GM21737 (cell line): Measurements from ENCODE around the gene EIF5B.
"Not testable (repeated sequence)": the region's sequence is repeated elsewhere in the genome, so short reads cannot be mapped to it uniquely, and the experiment has no call there.

Source experiments
- ATAC-seq: cut with Tn5 transposase; IDR thresholded peaks from one replicate; pipeline ENCODE4 v1.9.1; 2021; ENCODE audit warnings: mild to moderate bottlenecking, moderate library complexity; ENCODE audit not compliant: unreplicated experiment

The EIF5B gene

DNA sequence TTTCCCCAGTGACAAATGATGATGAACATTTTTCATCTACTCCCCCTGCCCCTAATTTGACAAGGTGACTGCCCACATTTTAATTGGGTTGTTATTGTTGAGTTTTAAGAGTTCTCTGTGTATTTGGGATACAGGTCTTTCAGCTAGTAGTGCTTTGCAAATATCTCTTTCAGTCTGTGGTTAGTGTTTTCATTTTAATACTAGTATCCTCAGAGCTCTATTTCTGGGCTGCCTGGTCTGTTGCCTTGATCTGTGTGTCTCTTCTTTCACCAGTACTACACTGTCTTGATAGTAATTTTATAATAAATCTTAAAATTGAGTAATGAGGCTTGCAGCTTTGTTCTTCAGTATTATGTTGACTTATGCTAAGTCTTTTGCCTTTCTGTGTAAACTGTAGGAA, 19.7 kb downstream of the EIF5B start:
- no peak for ATAC-seq

- no peak for ATAC-seq
Observed at GRCh38 chr2:99365661-99366060, 28.5 kb downstream of the EIF5B start.

- ATAC-seq: not testable (repeated sequence)
Observed at GRCh38 chr2:99368854-99369253, 31.7 kb downstream of the EIF5B start.

- ATAC-seq: no peak
Observed at GRCh38 chr2:99373144-99373543, 36.0 kb downstream of the EIF5B start.

GRCh38 chr2:99374747-99375146, 37.6 kb downstream of the EIF5B start:
- ATAC-seq: no peak

DNA sequence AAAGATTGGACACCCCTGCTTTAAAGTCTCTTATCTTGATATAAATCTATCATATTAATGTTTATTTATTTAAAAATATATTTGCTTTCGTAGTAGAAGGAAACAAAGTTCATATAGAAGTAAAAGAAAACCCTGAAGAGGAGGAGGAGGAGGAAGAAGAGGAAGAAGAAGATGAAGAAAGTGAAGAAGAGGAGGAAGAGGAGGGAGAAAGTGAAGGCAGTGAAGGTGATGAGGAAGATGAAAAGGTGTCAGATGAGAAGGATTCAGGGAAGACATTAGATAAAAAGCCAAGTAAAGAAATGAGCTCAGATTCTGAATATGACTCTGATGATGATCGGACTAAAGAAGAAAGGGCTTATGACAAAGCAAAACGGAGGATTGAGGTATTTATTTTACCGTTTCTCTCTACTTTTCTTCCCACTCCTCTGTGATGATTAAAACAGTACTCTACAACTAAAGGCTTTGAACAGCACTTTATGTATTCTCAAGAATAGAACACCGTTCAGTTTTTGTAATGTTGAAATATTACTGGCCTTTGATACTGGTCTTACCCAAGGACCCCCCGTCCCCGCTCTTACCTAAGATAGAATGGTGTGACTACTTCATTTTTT, 39.2 kb downstream of the EIF5B start:
- ATAC-seq: no peak

DNA sequence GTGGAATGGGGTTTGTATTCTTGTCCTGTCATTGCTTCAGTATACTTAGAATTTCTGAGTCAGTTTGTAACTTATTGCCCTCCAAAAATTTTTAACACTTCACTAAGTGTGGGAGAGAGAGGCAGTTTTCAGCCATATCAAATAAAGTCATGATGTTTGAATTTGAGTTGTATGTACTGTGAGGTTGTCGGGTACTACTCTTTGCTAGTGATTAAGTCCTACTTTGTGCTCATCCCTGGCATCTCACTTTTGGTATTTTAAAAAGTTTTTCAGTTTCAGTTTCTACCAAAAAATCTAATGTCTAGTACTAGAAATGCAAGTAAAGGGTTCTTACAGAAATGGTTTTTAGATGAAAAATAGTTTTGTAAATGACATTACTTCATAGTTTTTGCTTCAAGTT, 40.7 kb downstream of the EIF5B start:
- ATAC-seq: no peak

- no peak for ATAC-seq
Observed at GRCh38 chr2:99380376-99381010, 43.3 kb downstream of the EIF5B start.

- no peak for ATAC-seq
Observed at GRCh38 chr2:99382143-99382542, 45.0 kb downstream of the EIF5B start.

DNA sequence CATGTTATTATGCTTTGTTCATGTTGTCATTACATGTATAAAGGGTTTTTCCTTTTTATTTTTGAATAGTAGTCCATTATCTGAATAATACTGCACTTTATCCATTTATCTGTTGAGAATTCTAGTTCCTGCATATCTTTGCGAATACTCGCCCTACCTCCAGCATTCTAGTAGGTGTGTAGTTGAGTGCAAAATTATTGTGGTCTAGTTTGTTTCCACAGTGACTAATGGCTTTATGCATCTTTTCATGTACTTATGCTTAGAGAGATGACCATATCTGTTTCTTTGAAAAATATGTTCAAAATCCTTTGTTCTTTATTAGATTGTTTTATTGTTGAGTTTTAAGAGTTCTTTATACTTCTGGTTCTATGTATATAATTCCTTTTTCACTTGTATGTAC, 48.8 kb downstream of the EIF5B start:
- no peak for ATAC-seq

DNA sequence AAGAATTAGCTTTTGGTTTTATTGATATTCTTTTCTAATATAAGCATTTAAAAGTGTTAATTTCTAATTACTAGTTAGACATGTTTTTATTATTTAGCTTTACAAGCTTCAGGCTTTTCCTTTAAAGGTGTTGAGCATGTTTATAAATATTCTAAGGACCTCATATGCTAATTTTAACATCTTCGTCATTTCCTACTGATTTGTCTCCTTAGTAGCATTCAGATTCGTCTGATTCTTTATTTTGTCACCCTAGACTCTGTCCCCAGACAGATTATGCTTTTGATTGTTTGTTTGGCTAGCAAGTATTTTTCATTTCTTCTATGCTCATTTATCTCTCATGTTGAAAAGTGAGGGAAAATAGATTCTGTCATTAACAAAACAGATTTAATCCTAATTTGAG, 51.7 kb downstream of the EIF5B start:
- ATAC-seq: no peak

GRCh38 chr2:99389371-99389770, 52.2 kb downstream of the EIF5B start:
- no peak for ATAC-seq

DNA sequence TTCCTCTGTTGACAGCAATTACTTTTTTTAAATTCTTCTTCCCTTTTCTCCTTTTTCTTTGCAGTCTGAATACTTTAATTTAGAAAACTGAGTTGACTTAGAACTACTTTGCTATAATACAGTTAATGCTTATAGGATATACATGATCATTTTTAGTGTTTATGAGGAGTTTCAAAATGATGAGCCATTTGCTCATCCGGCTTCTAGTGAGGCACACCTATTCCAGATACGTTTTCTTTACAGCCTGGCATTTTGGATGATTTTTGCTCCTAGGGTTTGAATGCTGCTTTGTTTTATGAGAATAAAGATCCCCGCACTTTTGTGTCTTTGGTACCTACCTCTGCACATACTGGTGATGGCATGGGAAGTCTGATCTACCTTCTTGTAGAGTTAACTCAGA, 52.8 kb downstream of the EIF5B start:
- ATAC-seq: no peak

- ATAC-seq: no peak
Observed at GRCh38 chr2:99395589-99396130, 58.5 kb downstream of the EIF5B start.

- ATAC-seq: no peak
Observed at GRCh38 chr2:99397266-99397920, 60.2 kb downstream of the EIF5B start.

DNA sequence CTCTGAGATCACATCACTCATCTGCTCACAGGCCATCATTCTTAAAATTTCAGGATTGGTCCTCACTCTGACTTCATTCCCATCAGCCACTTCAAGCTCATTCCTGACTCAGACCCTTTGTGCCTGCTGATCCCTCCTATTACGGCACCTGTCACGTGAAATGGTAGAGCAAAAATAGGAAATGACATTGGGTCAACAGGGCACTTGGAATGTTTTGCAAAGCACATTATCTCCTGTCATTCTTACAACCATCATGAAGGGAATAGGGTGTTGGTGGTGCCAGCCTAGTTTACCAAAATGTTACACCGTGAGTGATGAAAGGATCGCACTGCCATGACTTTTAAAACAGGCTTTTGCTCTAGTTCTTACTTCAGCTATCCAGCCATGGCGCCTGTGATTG, 61.1 kb downstream of the EIF5B start:
- ATAC-seq: no peak

DNA sequence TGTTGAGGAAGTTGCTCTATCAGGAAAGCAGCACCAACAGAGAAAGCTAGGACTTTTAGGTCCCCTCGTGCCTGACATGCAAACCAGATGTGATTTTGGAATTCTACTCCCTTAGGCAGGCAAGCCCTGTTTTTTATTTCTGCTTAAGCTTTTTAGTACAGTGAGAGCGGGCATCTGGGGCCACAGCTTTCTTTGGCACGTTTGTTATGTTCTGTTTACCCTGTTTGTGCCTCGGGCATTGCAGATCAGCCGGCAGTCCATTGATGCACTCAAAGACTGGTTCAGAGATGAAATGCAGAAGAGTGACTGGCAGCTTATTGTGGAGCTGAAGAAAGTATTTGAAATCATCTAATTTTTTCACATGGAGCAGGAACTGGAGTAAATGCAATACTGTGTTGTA, 61.9 kb downstream of the EIF5B start:
- no peak for ATAC-seq

GRCh38 chr2:99399795-99400194, 62.6 kb downstream of the EIF5B start:
- no peak for ATAC-seq

DNA sequence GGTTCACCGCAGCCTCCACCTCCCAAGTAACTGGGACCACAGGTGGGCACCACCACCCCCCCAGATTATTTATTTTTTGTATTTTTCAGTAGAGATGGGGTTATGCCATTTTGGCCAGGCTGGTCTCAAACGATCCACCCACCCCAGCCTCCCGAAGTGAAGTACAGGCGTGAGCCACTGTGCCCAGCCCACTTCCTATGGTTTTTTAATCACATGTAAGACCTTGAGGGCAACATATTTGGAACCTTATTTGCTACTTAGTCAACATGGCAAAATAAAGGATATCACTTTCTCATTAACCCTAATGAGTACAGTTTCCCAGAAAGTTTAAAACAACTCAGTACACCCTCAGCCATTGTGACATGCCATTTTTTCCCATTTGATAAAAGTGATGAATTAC, 64.7 kb downstream of the EIF5B start:
- ATAC-seq: no peak

DNA sequence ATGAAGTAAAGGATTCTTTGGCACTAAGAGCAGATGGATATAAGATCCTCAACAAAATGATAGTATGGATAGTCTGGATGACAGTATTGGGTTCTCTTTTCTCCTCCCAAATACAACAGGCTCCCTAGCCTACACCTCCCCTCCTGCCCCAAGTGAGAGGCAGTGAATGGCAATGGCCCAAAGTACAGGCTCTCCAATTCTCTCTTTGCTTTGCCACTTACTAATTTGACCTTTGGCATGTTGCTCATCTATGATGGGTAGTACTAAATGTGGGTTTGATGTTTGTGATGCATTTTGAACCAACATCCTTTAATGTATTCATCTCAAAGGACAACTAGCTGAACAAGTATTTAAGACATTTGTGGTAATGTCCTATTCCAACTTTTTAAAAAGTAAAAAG, 65.9 kb downstream of the EIF5B start:
- ATAC-seq: no peak

- no peak for ATAC-seq
Observed at GRCh38 chr2:99403524-99403923, 66.3 kb downstream of the EIF5B start.
